Measurements from ENCODE around the gene AMTN. TPM values are rescaled to one million over a fixed set of nuclear protein-coding genes. Genes with fewer than 3 reads are reported as not detected.
"Not testable (repeated sequence)": the region's sequence is repeated elsewhere in the genome, so short reads cannot be mapped to it uniquely, and the experiment has no call there.

The AMTN gene
- total RNA-seq, 1 experiment from 2014 or later = not detected

DNA sequence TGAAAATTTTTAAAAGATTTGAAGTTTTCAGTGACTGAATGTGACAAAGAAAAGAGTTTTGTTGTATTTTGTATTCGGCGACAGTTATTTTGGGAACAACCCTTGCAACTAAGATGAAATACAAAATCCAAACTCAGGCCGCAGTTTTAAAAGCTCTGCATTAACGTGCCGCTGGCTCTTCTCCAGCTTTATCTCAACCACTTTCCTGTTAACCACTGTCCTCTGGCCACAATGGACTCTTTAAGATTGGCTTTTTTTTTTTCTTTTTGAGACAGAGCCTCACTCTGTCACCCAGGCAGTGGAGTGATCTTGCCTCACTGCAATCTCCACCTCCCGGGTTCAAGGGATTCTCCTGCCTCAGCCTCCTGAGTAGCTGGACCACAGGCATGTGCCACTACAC, 22.1 kb upstream of the AMTN start:
- CTCF ChIA-PET = no interaction called here
- Mint-ChIP-seq H3K27me3 (ENCODE audit: unreplicated experiment) (no peaks in the 10 kb centered on the region), H3K36me3 (ENCODE audit: insufficient read depth, unreplicated experiment) (no peaks in the 10 kb centered on the region), H3K4me1 (ENCODE audit: low read depth, unreplicated experiment) (no peaks in the 10 kb centered on the region), H3K27ac (ENCODE audit: unreplicated experiment) (no peak overlapping the region), H3K9me3 (ENCODE audit: low read depth, unreplicated experiment) (no peaks in the 10 kb centered on the region), H3K4me3 (ENCODE audit: low read depth, unreplicated experiment) (no peak overlapping the region)
- intact Hi-C loops (cut with micrococcal nuclease; ENCODE audit: unreplicated experiment) = no loop called here
- no peak for DNase-seq
- TF ChIP-seq, protein P1, sequence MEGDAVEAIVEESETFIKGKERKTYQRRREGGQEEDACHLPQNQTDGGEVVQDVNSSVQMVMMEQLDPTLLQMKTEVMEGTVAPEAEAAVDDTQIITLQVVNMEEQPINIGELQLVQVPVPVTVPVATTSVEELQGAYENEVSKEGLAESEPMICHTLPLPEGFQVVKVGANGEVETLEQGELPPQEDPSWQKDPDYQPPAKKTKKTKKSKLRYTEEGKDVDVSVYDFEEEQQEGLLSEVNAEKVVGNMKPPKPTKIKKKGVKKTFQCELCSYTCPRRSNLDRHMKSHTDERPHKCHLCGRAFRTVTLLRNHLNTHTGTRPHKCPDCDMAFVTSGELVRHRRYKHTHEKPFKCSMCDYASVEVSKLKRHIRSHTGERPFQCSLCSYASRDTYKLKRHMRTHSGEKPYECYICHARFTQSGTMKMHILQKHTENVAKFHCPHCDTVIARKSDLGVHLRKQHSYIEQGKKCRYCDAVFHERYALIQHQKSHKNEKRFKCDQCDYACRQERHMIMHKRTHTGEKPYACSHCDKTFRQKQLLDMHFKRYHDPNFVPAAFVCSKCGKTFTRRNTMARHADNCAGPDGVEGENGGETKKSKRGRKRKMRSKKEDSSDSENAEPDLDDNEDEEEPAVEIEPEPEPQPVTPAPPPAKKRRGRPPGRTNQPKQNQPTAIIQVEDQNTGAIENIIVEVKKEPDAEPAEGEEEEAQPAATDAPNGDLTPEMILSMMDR (IDR thresholded peaks at IDR 0.05; ENCODE audit: unreplicated experiment) = no peak
- BruUV-seq (replicated peaks) = no TSS peak

DNA sequence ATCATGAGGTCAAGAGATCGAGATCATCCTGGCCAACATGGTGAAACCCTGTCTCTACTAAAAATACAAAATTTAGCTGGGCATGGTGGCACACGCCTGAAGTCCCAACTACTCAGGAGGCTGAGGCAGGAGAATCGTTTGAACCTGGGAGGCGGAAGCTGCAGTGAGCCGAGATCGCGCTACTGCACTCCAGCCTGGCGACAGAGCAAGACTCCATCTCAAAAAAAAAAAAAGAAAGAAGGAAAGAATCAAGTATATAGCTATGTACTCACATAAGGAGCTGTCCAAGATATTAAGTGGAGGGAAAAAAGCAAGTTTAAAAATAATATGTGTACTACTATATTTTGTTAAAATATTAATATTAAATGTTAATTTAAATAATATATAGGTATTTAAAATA, 16.5 kb upstream of the AMTN start:
- H3K36me3 Mint-ChIP-seq (ENCODE audit: insufficient read depth, unreplicated experiment); H3K9me3 Mint-ChIP-seq (ENCODE audit: low read depth, unreplicated experiment); H3K4me1 Mint-ChIP-seq (ENCODE audit: low read depth, unreplicated experiment); H3K4me3 Mint-ChIP-seq (ENCODE audit: low read depth, unreplicated experiment); H3K27ac Mint-ChIP-seq (ENCODE audit: unreplicated experiment); DNase-seq; BruUV-seq (replicated peaks); H3K27me3 Mint-ChIP-seq (ENCODE audit: unreplicated experiment); CTCF ChIA-PET: not testable (repeated sequence)
- intact Hi-C loops (cut with micrococcal nuclease; ENCODE audit: unreplicated experiment) = loop anchor here (5.0 to 10.0 kb wide), 2 partner anchors 227 to 815 kb away; no protein-coding TSS in a partner anchor

DNA sequence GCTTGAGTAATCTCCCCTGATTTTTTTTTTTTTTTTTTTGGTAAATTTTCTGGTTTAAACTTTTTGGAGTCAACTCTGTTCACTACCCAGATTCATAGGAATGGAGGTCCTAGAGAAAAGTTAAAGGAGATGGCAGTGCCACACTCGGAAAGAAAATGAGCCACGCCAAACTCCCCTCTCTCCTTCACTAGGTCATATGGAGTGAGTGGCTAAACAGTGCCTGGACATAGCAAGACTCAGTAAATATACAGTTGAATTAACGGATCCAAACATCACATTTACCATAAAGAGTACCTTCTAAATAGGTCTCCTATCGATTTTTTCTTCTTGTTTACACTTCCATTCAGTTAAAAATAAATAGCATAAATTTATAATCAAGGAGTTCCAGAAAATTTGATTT, 13.6 kb upstream of the AMTN start:
- CTCF ChIA-PET = no interaction called here
- Mint-ChIP-seq H3K4me3 (ENCODE audit: low read depth, unreplicated experiment) (no peak overlapping the region), H3K27ac (ENCODE audit: unreplicated experiment) (no peak overlapping the region), H3K9me3 (ENCODE audit: low read depth, unreplicated experiment) (no peaks in the 10 kb centered on the region), H3K27me3 (ENCODE audit: unreplicated experiment) (no peaks in the 10 kb centered on the region), H3K36me3 (ENCODE audit: insufficient read depth, unreplicated experiment) (no peaks in the 10 kb centered on the region), H3K4me1 (ENCODE audit: low read depth, unreplicated experiment) (no peaks in the 10 kb centered on the region)
- intact Hi-C loops (cut with micrococcal nuclease; ENCODE audit: unreplicated experiment) = loop anchor here (2.0 to 10.0 kb wide), 5 partner anchors 188 to 817 kb away; no protein-coding TSS in a partner anchor
- no peak for DNase-seq
- BruUV-seq (replicated peaks) = no TSS peak
- TF ChIP-seq, protein P1 (IDR thresholded peaks at IDR 0.05; ENCODE audit: unreplicated experiment) = no peak

DNA sequence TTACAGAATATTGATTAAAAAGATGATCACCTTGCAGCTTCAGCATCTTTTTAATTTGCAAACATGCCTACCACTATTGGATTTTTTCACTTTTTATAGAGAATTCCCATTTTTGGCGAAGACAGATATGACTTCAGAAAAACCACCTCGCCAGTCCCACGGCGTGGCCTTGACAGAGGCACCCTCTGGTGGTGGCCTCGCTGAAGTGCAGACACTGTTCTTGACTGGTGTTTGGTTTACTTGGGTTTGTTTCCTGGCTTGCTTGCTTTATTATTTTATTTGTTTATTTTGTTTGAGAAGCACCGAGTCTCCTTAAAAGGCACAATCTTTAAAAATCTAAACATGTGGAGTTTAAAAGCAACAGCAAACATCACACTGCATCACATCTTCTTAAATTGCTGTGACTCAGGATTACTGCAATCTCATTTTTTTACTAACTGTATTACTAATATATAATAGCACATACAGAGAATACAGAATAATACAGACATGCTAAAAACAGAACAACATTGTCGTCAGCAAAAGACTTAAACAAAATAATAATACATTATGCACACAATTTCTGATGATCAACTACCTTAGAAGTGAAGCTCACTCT, 13.1 kb upstream of the AMTN start:
- BruUV-seq (replicated peaks) = no TSS peak

DNA sequence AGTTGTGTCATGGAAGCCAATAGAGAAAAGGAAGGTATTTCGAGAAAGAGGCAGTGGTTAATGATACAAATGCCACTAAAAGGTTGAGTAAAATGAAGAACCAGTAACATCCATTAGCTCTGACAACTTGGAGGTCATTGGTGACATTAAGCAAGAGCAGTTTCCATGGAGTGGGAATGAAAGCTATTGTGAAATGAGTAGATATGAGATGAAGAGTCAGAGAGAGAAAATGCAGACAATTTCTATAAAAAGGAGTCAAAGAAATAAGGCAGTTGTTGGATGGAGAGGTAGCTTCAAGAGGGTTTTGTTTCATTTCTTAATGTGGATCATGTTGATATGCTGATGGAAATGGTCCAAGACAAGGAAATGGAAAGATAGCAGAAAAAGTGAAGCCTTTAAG, 9.6 kb upstream of the AMTN start:
- no peaks in the 10 kb centered on the region for H3K9me3 Mint-ChIP-seq (ENCODE audit: low read depth, unreplicated experiment)
- no peaks in the 10 kb centered on the region for H3K36me3 Mint-ChIP-seq (ENCODE audit: insufficient read depth, unreplicated experiment)
- H3K27ac Mint-ChIP-seq (ENCODE audit: unreplicated experiment) = no peak overlapping the region
- CTCF ChIA-PET = no interaction called here
- intact Hi-C loops (cut with micrococcal nuclease; ENCODE audit: unreplicated experiment) = loop anchor here (10.0 kb wide), 1 partner anchor 234 kb away; no protein-coding TSS in a partner anchor
- H3K4me3 Mint-ChIP-seq (ENCODE audit: low read depth, unreplicated experiment) = no peak overlapping the region
- H3K4me1 Mint-ChIP-seq (ENCODE audit: low read depth, unreplicated experiment) = no peaks in the 10 kb centered on the region
- H3K27me3 Mint-ChIP-seq (ENCODE audit: unreplicated experiment) = no peaks in the 10 kb centered on the region
- no peak for DNase-seq
- TF ChIP-seq, protein P1 (IDR thresholded peaks at IDR 0.05; ENCODE audit: unreplicated experiment) = no peak
- no TSS peak for BruUV-seq (replicated peaks)

More for the DNA sequence above, 13.1 kb upstream of the AMTN start:
- Mint-ChIP-seq H3K9me3 (ENCODE audit: low read depth, unreplicated experiment) (no peaks in the 10 kb centered on the region), H3K27ac (ENCODE audit: unreplicated experiment) (no peak overlapping the region), H3K27me3 (ENCODE audit: unreplicated experiment) (no peaks in the 10 kb centered on the region), H3K4me1 (ENCODE audit: low read depth, unreplicated experiment) (no peaks in the 10 kb centered on the region), H3K36me3 (ENCODE audit: insufficient read depth, unreplicated experiment) (no peaks in the 10 kb centered on the region), H3K4me3 (ENCODE audit: low read depth, unreplicated experiment) (no peak overlapping the region)
- intact Hi-C loops (cut with micrococcal nuclease; ENCODE audit: unreplicated experiment) = loop anchor here (2.0 to 10.0 kb wide), 4 partner anchors 188 to 616 kb away; no protein-coding TSS in a partner anchor
- DNase-seq = peak; percentile 65
- CTCF ChIA-PET = no interaction called here
- TF ChIP-seq, protein P1 (IDR thresholded peaks at IDR 0.05; ENCODE audit: unreplicated experiment) = peak; percentile 80

All from Calu3 (cell line).